ENCODE results near the gene BTBD9. TPM values are rescaled to one million over a fixed set of nuclear protein-coding genes. Genes with fewer than 3 reads are reported as not detected.

The BTBD9 gene
- total RNA-seq, 1 donor from 2014 or later, result 10.3 TPM

- Histone ChIP-seq H4K20me1 (ENCODE audit: insufficient read depth, low read length) (no peaks in the 10 kb centered on the region), H3K9ac (ENCODE audit: low read length) (no peak overlapping the region), H3K4me1 (ENCODE audit: insufficient read depth, low read length) (no peaks in the 10 kb centered on the region), H3K36me3 (ENCODE audit: insufficient read depth, low read length) (no peaks in the 10 kb centered on the region), H3K27me3 (ENCODE audit: insufficient read depth, low read length) (no peaks in the 10 kb centered on the region), H3K9me3 (ENCODE audit: insufficient read depth, low read depth, low read length) (no peaks in the 10 kb centered on the region), H3K4me2 (ENCODE audit: low read length) (no peak overlapping the region), H3K79me2 (ENCODE audit: insufficient read depth, low read length) (no peaks in the 10 kb centered on the region), H3K27ac (ENCODE audit: low read depth, low read length) (no peak overlapping the region), H3K4me3 (ENCODE audit: insufficient read depth, low read depth, low read length) (no peak overlapping the region), H2AFZ (ENCODE audit: low read depth, low read length) (no peak overlapping the region)
- TF ChIP-seq CTCF (IDR thresholded peaks at IDR 0.05; ENCODE audit: insufficient read depth, low read depth, low read length), result no peak
- no peak for TF ChIP-seq EZH2 (IDR thresholded peaks at IDR 0.05; ENCODE audit: insufficient read depth, low read length)
- Mint-ChIP-seq H3K27ac (ENCODE audit: unreplicated experiment) (no peak overlapping the region), H3K36me3 (ENCODE audit: low read depth, unreplicated experiment) (peaks cover 2% of the 10 kb centered on the region), H3K9me3 (ENCODE audit: unreplicated experiment) (no peaks in the 10 kb centered on the region), H3K4me1 (ENCODE audit: low read depth, unreplicated experiment) (peaks cover under 1% of the 10 kb centered on the region), H3K27me3 (ENCODE audit: low read depth, unreplicated experiment) (no peaks in the 10 kb centered on the region), H3K4me3 (ENCODE audit: unreplicated experiment) (no peak overlapping the region)
- no peak for DNase-seq (ENCODE audit: low read depth)
- no peak for FAIRE-seq
Observed at GRCh38 chr6:38218235-38218634, 421.5 kb downstream of the BTBD9 start.

GRCh38 chr6:38216451-38216850 lies 423.3 kb downstream of the BTBD9 start:
- Mint-ChIP-seq H3K27ac (ENCODE audit: unreplicated experiment) (no peak overlapping the region), H3K4me1 (ENCODE audit: low read depth, unreplicated experiment) (peaks cover 7% of the 10 kb centered on the region), H3K4me3 (ENCODE audit: unreplicated experiment) (no peak overlapping the region), H3K9me3 (ENCODE audit: unreplicated experiment) (no peaks in the 10 kb centered on the region), H3K36me3 (ENCODE audit: low read depth, unreplicated experiment) (peaks cover 2% of the 10 kb centered on the region), H3K27me3 (ENCODE audit: low read depth, unreplicated experiment) (no peaks in the 10 kb centered on the region)
- no peaks in the 10 kb centered on the region for H3K36me3 ChIP-seq (ENCODE audit: insufficient read depth, low read length)
- no peak overlapping the region for H3K4me2 ChIP-seq (ENCODE audit: low read length)
- H3K27me3 ChIP-seq (ENCODE audit: insufficient read depth, low read length), result no peaks in the 10 kb centered on the region
- DNase-seq (ENCODE audit: low read depth), result no peak
- TF ChIP-seq CTCF (IDR thresholded peaks at IDR 0.05; ENCODE audit: insufficient read depth, low read depth, low read length) (no peak), EZH2 (IDR thresholded peaks at IDR 0.05; ENCODE audit: insufficient read depth, low read length) (no peak)
- no peak overlapping the region for H2AFZ ChIP-seq (ENCODE audit: low read depth, low read length)
- no peak overlapping the region for H3K4me3 ChIP-seq (ENCODE audit: insufficient read depth, low read depth, low read length)
- H3K9me3 ChIP-seq (ENCODE audit: insufficient read depth, low read depth, low read length), result no peaks in the 10 kb centered on the region
- H4K20me1 ChIP-seq (ENCODE audit: insufficient read depth, low read length), result no peaks in the 10 kb centered on the region
- no peak for FAIRE-seq
- no peaks in the 10 kb centered on the region for H3K4me1 ChIP-seq (ENCODE audit: insufficient read depth, low read length)
- no peak overlapping the region for H3K27ac ChIP-seq (ENCODE audit: low read depth, low read length)
- H3K79me2 ChIP-seq (ENCODE audit: insufficient read depth, low read length), result no peaks in the 10 kb centered on the region
- H3K9ac ChIP-seq (ENCODE audit: low read length), result no peak overlapping the region

- H3K9ac ChIP-seq (ENCODE audit: low read length), result no peak overlapping the region
- H2AFZ ChIP-seq (ENCODE audit: low read depth, low read length), result no peak overlapping the region
- H3K9me3 ChIP-seq (ENCODE audit: insufficient read depth, low read depth, low read length), result no peaks in the 10 kb centered on the region
- Mint-ChIP-seq H3K27me3 (ENCODE audit: low read depth, unreplicated experiment) (no peaks in the 10 kb centered on the region), H3K27ac (ENCODE audit: unreplicated experiment) (no peak overlapping the region), H3K9me3 (ENCODE audit: unreplicated experiment) (no peaks in the 10 kb centered on the region), H3K4me1 (ENCODE audit: low read depth, unreplicated experiment) (peaks cover 7% of the 10 kb centered on the region), H3K4me3 (ENCODE audit: unreplicated experiment) (no peak overlapping the region), H3K36me3 (ENCODE audit: low read depth, unreplicated experiment) (peaks cover 2% of the 10 kb centered on the region)
- no peak for DNase-seq (ENCODE audit: low read depth)
- TF ChIP-seq CTCF (IDR thresholded peaks at IDR 0.05; ENCODE audit: insufficient read depth, low read depth, low read length), result no peak
- no peak for TF ChIP-seq EZH2 (IDR thresholded peaks at IDR 0.05; ENCODE audit: insufficient read depth, low read length)
- no peaks in the 10 kb centered on the region for H3K27me3 ChIP-seq (ENCODE audit: insufficient read depth, low read length)
- no peaks in the 10 kb centered on the region for H4K20me1 ChIP-seq (ENCODE audit: insufficient read depth, low read length)
- no peak for FAIRE-seq
- H3K27ac ChIP-seq (ENCODE audit: low read depth, low read length), result no peak overlapping the region
- no peaks in the 10 kb centered on the region for H3K79me2 ChIP-seq (ENCODE audit: insufficient read depth, low read length)
- H3K4me2 ChIP-seq (ENCODE audit: low read length), result no peak overlapping the region
- H3K4me1 ChIP-seq (ENCODE audit: insufficient read depth, low read length), result no peaks in the 10 kb centered on the region
- no peaks in the 10 kb centered on the region for H3K36me3 ChIP-seq (ENCODE audit: insufficient read depth, low read length)
- H3K4me3 ChIP-seq (ENCODE audit: insufficient read depth, low read depth, low read length), result no peak overlapping the region
Observed at GRCh38 chr6:38215651-38216311, 423.9 kb downstream of the BTBD9 start.
